Measurements from ENCODE around the gene ZNF618.

Gene ZNF618

GRCh38 chr9:113911850-113912557 is 35.9 kb downstream of the ZNF618 start:
- DNase-seq (ENCODE audit: low read depth in 2 of 2): no peak

GRCh38 chr9:113912816-113913215 is 36.7 kb downstream of the ZNF618 start:
- no peak for DNase-seq (ENCODE audit: low read depth in 2 of 2)

GRCh38 chr9:113913426-113914195 is 37.5 kb downstream of the ZNF618 start:
- DNase-seq (ENCODE audit: low read depth in 2 of 2): no peak

GRCh38 chr9:113914517-113914916 is 38.4 kb downstream of the ZNF618 start:
- DNase-seq (ENCODE audit: low read depth in 2 of 2): no peak

- DNase-seq (ENCODE audit: low read depth in 2 of 2): no peak
These were observed 39.8 kb downstream of the ZNF618 start for GRCh38 chr9:113915817-113916434.

- DNase-seq (ENCODE audit: low read depth in 2 of 2): no peak
These were observed 40.8 kb downstream of the ZNF618 start for GRCh38 chr9:113916931-113917330.

- no peak for DNase-seq (ENCODE audit: low read depth in 2 of 2)
These were observed 42.7 kb downstream of the ZNF618 start for GRCh38 chr9:113918697-113919350.

- no peak for DNase-seq (ENCODE audit: low read depth in 2 of 2)
These were observed 43.3 kb downstream of the ZNF618 start for GRCh38 chr9:113919382-113919781.

GRCh38 chr9:113919871-113920270 is 43.8 kb downstream of the ZNF618 start:
- no peak for DNase-seq (ENCODE audit: low read depth in 2 of 2)

- no peak for DNase-seq (ENCODE audit: low read depth in 2 of 2)
These were observed 44.8 kb downstream of the ZNF618 start for GRCh38 chr9:113920872-113921271.

- DNase-seq (ENCODE audit: low read depth in 2 of 2): no peak
These were observed 45.4 kb downstream of the ZNF618 start for GRCh38 chr9:113921396-113921925.

GRCh38 chr9:113922160-113922559 is 46.1 kb downstream of the ZNF618 start:
- no peak for DNase-seq (ENCODE audit: low read depth in 2 of 2)

GRCh38 chr9:113926211-113926610 is 50.1 kb downstream of the ZNF618 start:
- no peak for DNase-seq (ENCODE audit: low read depth in 2 of 2)

GRCh38 chr9:113927277-113927676 is 51.2 kb downstream of the ZNF618 start:
- no peak for DNase-seq (ENCODE audit: low read depth in 2 of 2)

- no peak for DNase-seq (ENCODE audit: low read depth in 2 of 2)
These were observed 52.2 kb downstream of the ZNF618 start for GRCh38 chr9:113928269-113928668.

GRCh38 chr9:113929634-113930389 is 53.7 kb downstream of the ZNF618 start:
- DNase-seq (ENCODE audit: low read depth in 2 of 2): no peak

GRCh38 chr9:113930390-113930783 is 54.3 kb downstream of the ZNF618 start:
- DNase-seq (ENCODE audit: low read depth in 2 of 2): no peak

GRCh38 chr9:113931140-113931539 is 55.0 kb downstream of the ZNF618 start:
- DNase-seq (ENCODE audit: low read depth in 2 of 2): no peak

GRCh38 chr9:113931777-113932176 is 55.7 kb downstream of the ZNF618 start:
- no peak for DNase-seq (ENCODE audit: low read depth in 2 of 2)

- DNase-seq (ENCODE audit: low read depth in 2 of 2): no peak
These were observed 56.9 kb downstream of the ZNF618 start for GRCh38 chr9:113932906-113933584.

GRCh38 chr9:113933671-113934070 is 57.6 kb downstream of the ZNF618 start:
- DNase-seq (ENCODE audit: low read depth in 2 of 2): no peak

All from fibroblast of skin of left quadriceps (primary cell).